SU-DHL-6 (cell line): ENCODE measurements around the gene PHACTR3.

ENCODE experiments used
- CTCF ChIP-seq: fragments of 200-600 bp; sonication (generic); IDR thresholded peaks from one replicate; pipeline ENCODE4 v1.5.1; 2017; ENCODE audit warnings: antibody characterized with exemption, mild to moderate bottlenecking, low read length, moderate library complexity; ENCODE audit not compliant: insufficient read depth, poor library complexity, severe bottlenecking
- EZH2phosphoT487 ChIP-seq: fragments of 200-600 bp; sonication (generic), shearing (Covaris generic); conservative IDR thresholded peaks from 2 replicates; pipeline ENCODE4 v1.6.1; 2018; ENCODE audit warnings: mild to moderate bottlenecking, antibody characterized with exemption, low read length, moderate library complexity, mixed read lengths

GRCh38 chr20:59740621-59741020 lies 136.3 kb downstream of the PHACTR3 start:
- TF ChIP-seq CTCF (no peak), EZH2phosphoT487 (no peak)
